H1 (cell line): ENCODE measurements around the gene NHERF2.

Experiments used
- CTCF ChIP-seq, 3 experiments: IDR thresholded peaks; 1 replicate in 2 of 3; 2 replicates in 1 of 3; pipeline versions ENCODE4 v1.5.1 to v1.6.1; 2011; ENCODE audit warnings: low read length in 3 of 3, mild to moderate bottlenecking in 3 of 3, inconsistent platforms in 2 of 3, low read depth in 1 of 3, moderate library complexity in 1 of 3; ENCODE audit not compliant: insufficient read depth in 1 of 3; ENCODE audit errors: control extremely low read depth in 1 of 3
- POLR2A ChIP-seq, 2 experiments: IDR thresholded peaks; 1 replicate in 1 of 2; 2 replicates in 1 of 2; pipeline ENCODE4 v1.6.1; 2011; ENCODE audit warnings: low read depth in 2 of 2, low read length in 2 of 2, mild to moderate bottlenecking in 2 of 2; ENCODE audit errors: control extremely low read depth in 1 of 2
- SAP30 ChIP-seq: fragments of 300-600 bp; sonication (generic); IDR thresholded peaks from 2 replicates; pipeline ENCODE4 v1.7.1; 2012; ENCODE audit warnings: low read length, moderate library complexity, mild to moderate bottlenecking, inconsistent platforms; ENCODE audit not compliant: insufficient read depth, insufficient replicate concordance

DNA sequence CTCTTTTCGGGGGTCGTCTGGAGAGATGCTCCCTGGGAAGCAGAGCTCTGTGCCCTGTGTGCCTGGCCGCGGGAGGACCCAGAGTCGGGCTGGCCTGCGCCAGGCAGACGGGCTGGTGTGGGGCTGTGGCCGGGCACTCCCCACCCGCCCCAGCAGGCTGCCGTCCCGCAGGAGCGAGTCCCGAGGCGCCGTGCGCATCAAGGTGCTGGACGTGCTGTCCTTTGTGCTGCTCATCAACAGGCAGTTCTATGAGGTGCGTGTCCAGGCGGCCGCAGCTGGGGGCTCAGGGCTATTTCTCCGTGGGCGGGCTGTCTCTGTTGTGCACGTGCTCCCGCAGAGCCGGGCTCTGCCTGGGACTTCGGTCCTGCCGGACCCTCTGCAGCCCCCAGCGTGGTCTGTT, 36.1 kb downstream of the NHERF2 start:
- TF ChIP-seq POLR2A (IDR thresholded peaks at IDR 0.05; ENCODE audit: control extremely low read depth in 1 of 2, low read depth in 2 of 2, low read length in 2 of 2) = no peak
- TF ChIP-seq CTCF (IDR thresholded peaks at IDR 0.05; ENCODE audit: control extremely low read depth in 1 of 3, insufficient read depth in 1 of 3, low read depth in 1 of 3, low read length in 3 of 3) = no peak
- no peak for TF ChIP-seq SAP30
